Measurements from ENCODE around the gene ATP6V1C2.
A peak's percentile ranks its signal among the peaks of the same experiment; 100 is the strongest.

Gene ATP6V1C2

DNA sequence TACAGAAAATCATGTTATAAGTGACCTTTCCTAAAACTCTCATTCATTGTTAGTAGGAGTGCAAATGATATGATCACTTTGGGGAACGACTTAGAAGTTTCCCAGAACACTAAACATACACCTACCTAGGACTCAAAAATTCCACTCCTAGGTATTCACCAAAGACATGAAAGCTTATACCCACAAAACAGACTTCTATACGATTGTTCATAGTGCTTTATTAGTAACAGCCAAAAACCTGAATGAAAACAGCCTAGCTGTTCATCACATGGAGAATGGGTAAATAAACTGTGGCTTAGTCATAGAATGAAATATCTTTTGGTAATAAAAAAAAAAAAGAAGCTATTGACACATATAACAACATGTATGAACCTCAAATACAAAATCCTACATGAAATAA lies 40.5 kb upstream of the ATP6V1C2 start:
- Histone ChIP-seq H3K27me3 (ENCODE audit: insufficient read depth, poor library complexity, severe bottlenecking) (no peaks in the 10 kb centered on the region), H3K36me3 (ENCODE audit: low read depth) (peaks cover 58% of the 10 kb centered on the region), H3K27ac (ENCODE audit: poor library complexity, severe bottlenecking) (no peak overlapping the region), H3K4me1 (ENCODE audit: insufficient read depth, poor library complexity, severe bottlenecking) (no peaks in the 10 kb centered on the region), H3K9me3 (ENCODE audit: severe bottlenecking) (no peaks in the 10 kb centered on the region), H3K4me3 (ENCODE audit: severe bottlenecking) (no peak overlapping the region)
- TF ChIP-seq, protein P1, sequence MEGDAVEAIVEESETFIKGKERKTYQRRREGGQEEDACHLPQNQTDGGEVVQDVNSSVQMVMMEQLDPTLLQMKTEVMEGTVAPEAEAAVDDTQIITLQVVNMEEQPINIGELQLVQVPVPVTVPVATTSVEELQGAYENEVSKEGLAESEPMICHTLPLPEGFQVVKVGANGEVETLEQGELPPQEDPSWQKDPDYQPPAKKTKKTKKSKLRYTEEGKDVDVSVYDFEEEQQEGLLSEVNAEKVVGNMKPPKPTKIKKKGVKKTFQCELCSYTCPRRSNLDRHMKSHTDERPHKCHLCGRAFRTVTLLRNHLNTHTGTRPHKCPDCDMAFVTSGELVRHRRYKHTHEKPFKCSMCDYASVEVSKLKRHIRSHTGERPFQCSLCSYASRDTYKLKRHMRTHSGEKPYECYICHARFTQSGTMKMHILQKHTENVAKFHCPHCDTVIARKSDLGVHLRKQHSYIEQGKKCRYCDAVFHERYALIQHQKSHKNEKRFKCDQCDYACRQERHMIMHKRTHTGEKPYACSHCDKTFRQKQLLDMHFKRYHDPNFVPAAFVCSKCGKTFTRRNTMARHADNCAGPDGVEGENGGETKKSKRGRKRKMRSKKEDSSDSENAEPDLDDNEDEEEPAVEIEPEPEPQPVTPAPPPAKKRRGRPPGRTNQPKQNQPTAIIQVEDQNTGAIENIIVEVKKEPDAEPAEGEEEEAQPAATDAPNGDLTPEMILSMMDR (IDR thresholded peaks at IDR 0.05; ENCODE audit: poor library complexity, severe bottlenecking): no peak
- DNase-seq (ENCODE audit: low spot score) (no peak), ATAC-seq (ENCODE audit: low read depth) (no peak; the same call in 2 of the 3 replicates)

DNA sequence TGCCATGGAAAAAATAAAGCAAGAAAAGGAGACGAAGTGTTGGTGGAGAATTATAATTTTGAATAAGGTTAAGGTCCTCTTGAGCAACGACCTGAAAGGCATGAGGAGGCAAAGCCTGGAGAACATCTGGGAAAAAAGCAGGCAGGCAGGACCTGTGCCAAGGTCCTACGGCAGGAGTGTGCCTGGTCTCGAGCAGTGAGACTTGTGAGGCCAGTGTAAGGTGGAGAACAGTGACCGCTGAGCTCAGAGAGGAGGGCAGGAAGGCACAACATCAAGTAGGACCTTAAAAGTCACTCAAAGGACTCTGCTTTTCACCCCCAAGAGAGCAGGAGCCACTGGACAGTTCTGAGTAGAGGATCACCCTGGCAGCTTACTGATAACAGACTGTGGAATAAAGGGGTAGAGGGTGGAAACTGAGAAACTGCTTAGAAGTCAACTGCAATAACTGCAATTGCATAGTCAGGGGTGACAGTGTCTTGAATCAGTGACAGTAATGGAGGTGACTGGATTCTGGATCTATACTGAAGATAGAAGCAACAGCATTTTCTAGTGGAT lies 35.2 kb upstream of the ATP6V1C2 start:
- peaks cover 31% of the 10 kb centered on the region for H3K36me3 ChIP-seq (ENCODE audit: low read depth)
- H3K27ac ChIP-seq (ENCODE audit: poor library complexity, severe bottlenecking): no peak overlapping the region
- TF ChIP-seq, protein P1 (IDR thresholded peaks at IDR 0.05; ENCODE audit: poor library complexity, severe bottlenecking): no peak
- H3K27me3 ChIP-seq (ENCODE audit: insufficient read depth, poor library complexity, severe bottlenecking): no peaks in the 10 kb centered on the region
- no peak for DNase-seq (ENCODE audit: low spot score)
- H3K9me3 ChIP-seq (ENCODE audit: severe bottlenecking): no peaks in the 10 kb centered on the region
- H3K4me3 ChIP-seq (ENCODE audit: severe bottlenecking): no peak overlapping the region
- H3K4me1 ChIP-seq (ENCODE audit: insufficient read depth, poor library complexity, severe bottlenecking): peaks cover 4% of the 10 kb centered on the region
- ATAC-seq (ENCODE audit: low read depth): no peak

DNA sequence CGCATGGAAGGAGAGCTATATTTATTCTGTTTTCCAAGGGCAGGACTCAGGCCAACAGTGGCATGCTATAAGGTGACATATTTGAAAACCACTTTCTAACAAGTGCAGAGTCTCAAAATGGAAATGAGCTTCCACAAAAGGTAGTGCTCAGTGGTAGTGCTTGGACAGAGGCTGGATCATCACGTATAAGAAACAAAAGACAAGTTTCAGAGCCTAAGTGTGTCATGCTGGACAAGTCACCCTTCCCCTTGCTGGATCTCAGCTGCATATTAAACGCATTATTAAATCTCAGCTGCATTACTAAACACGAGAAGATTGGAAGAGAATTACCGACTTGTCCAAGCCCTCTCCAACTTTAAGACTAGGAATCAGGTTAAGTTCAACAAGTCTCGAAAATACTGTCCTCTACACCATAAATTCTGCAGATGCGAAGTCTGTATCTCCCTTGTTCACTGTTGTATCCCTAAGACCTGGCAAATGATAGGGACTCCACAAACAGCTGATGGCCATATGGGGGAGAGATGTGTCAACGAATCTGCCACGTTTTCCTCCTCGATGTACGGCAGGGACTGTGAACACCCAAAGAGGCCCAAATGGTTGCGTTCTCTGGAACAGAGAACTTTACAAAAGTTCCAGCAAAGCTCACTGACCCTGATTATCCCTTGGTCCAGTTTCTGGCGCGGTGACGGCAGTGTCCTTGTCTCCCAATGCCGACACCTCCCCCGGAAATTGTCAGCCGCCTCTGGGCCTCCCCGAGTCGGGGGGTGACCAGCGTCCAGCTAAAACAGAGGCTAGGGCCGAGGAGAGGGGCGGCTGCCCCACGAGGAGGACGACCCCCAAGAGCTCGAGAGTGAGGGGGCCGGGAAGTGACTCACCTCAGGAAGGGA lies 32.3 kb upstream of the ATP6V1C2 start:
- Histone ChIP-seq H3K4me3 (ENCODE audit: severe bottlenecking) (peak overlapping the region; percentile 92), H3K27ac (ENCODE audit: poor library complexity, severe bottlenecking) (peak overlapping the region; percentile 42), H3K27me3 (ENCODE audit: insufficient read depth, poor library complexity, severe bottlenecking) (no peaks in the 10 kb centered on the region), H3K36me3 (ENCODE audit: low read depth) (peaks cover 8% of the 10 kb centered on the region), H3K4me1 (ENCODE audit: insufficient read depth, poor library complexity, severe bottlenecking) (peaks cover 4% of the 10 kb centered on the region), H3K9me3 (ENCODE audit: severe bottlenecking) (no peaks in the 10 kb centered on the region)
- peak; percentile 39 for ATAC-seq (ENCODE audit: low read depth)
- no peak for DNase-seq (ENCODE audit: low spot score)
- TF ChIP-seq, protein P1 (IDR thresholded peaks at IDR 0.05; ENCODE audit: poor library complexity, severe bottlenecking): no peak

DNA sequence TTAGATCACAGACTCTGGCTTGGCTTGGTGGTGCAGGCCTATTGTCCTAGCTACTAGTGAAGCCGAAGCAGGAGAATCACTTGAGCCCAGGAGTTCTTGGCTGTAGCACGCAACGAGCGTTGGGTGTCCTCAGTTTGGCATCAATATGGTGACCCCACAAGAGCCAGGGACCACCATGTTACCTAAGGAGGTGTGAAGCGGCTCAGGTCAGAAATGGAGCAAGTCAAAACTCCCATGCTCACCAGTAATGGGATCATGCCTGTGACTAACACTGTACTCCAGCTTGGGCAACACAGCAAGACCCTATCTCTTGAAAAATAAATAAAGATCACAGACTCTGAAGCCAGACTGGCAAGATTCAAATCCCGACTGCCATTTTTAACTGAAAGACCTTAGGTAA lies 29.9 kb upstream of the ATP6V1C2 start:
- H3K4me1 ChIP-seq (ENCODE audit: insufficient read depth, poor library complexity, severe bottlenecking): peaks cover 4% of the 10 kb centered on the region
- no peak overlapping the region for H3K4me3 ChIP-seq (ENCODE audit: severe bottlenecking)
- no peak overlapping the region for H3K27ac ChIP-seq (ENCODE audit: poor library complexity, severe bottlenecking)
- TF ChIP-seq, protein P1 (IDR thresholded peaks at IDR 0.05; ENCODE audit: poor library complexity, severe bottlenecking): no peak
- H3K9me3 ChIP-seq (ENCODE audit: severe bottlenecking): no peaks in the 10 kb centered on the region
- H3K27me3 ChIP-seq (ENCODE audit: insufficient read depth, poor library complexity, severe bottlenecking): no peaks in the 10 kb centered on the region
- DNase-seq (ENCODE audit: low spot score) (no peak), ATAC-seq (ENCODE audit: low read depth) (no peak)
- no peaks in the 10 kb centered on the region; the same call in 1 of the 2 replicates for H3K36me3 ChIP-seq (ENCODE audit: low read depth)
